GM12864 (cell line): ENCODE results near the gene TESMIN.

Source experiments
- DNase-seq: peaks from one replicate; pipeline ENCODE4 v3.0.0-alpha.2; 2011; ENCODE audit warnings: low read depth
- H3K4me3 ChIP-seq: 2 replicates; pipeline ENCODE4 v1.5.1; 2011; ENCODE audit warnings: mild to moderate bottlenecking, low read depth, low read length, control low read depth
- TF ChIP-seq, protein P1 (sequence below): IDR thresholded peaks from 2 replicates; pipeline ENCODE4 v1.5.1; 2011; ENCODE audit warnings: low read depth, mild to moderate bottlenecking, moderate library complexity, low read length, control low read depth, inconsistent platforms; ENCODE audit errors: missing control alignments

The TESMIN gene

DNA sequence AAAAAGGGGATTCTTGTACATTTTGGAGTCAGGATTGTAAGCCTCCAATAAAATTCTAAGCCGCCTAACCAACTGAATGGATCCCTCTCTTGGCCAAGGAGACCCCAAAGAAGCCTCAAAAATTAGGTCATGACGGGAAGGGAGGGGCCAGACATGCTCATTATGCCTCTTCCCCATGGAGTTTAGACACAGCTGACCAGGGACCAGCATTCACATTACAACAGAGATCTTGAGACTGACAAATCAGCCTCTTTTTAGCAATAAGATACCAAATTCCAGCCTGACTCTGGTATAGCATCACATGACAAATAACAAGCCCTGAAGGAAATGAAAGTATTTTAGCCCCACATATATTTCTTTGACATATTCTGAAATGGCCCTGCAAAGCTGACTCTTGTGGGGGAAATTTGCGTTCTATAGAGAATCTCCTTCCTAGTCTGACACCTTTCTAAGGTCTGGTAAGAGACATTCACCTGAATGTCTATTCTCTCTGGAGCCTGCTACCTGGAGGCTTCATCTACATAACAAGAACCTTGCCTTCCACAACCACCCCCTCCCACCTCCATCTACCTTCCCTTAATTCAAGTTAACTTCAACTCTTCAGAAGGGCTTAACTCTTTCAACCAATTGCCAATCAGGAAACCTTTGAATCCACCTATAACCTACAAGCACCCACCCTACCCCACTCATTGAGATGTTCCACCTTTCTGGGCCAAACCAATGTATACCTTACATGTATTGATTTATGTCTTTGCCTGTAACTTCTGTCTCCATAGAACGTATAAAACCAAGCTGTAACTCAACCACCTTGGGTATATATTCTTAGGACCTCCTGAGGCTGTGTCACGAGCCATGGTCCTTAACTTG, 56.7 kb downstream of the TESMIN start:
- TF ChIP-seq, protein P1, sequence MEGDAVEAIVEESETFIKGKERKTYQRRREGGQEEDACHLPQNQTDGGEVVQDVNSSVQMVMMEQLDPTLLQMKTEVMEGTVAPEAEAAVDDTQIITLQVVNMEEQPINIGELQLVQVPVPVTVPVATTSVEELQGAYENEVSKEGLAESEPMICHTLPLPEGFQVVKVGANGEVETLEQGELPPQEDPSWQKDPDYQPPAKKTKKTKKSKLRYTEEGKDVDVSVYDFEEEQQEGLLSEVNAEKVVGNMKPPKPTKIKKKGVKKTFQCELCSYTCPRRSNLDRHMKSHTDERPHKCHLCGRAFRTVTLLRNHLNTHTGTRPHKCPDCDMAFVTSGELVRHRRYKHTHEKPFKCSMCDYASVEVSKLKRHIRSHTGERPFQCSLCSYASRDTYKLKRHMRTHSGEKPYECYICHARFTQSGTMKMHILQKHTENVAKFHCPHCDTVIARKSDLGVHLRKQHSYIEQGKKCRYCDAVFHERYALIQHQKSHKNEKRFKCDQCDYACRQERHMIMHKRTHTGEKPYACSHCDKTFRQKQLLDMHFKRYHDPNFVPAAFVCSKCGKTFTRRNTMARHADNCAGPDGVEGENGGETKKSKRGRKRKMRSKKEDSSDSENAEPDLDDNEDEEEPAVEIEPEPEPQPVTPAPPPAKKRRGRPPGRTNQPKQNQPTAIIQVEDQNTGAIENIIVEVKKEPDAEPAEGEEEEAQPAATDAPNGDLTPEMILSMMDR: no peak
- H3K4me3 ChIP-seq: no peak overlapping the region
- DNase-seq: no peak

DNA sequence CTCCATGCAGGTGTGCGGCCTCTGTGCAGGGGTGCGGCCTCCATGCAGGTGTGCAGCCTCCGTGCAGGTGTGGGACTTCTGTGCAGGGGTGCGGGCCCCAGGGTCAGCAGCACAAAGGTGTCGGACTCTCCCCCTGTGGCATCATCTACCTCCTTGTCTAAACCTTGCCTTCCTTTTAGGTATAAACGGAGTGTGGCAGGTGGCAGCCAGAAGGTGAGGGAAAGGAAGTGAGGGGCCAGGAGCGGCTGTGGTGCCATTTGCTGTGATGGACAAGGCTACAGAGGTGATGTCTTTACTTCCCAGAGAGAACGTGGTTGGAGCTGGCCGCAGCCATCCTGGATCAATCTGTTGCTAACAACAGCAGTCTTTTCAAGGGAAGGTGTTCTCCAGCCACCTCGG, 57.8 kb downstream of the TESMIN start:
- TF ChIP-seq, protein P1: no peak
- DNase-seq: no peak

DNA sequence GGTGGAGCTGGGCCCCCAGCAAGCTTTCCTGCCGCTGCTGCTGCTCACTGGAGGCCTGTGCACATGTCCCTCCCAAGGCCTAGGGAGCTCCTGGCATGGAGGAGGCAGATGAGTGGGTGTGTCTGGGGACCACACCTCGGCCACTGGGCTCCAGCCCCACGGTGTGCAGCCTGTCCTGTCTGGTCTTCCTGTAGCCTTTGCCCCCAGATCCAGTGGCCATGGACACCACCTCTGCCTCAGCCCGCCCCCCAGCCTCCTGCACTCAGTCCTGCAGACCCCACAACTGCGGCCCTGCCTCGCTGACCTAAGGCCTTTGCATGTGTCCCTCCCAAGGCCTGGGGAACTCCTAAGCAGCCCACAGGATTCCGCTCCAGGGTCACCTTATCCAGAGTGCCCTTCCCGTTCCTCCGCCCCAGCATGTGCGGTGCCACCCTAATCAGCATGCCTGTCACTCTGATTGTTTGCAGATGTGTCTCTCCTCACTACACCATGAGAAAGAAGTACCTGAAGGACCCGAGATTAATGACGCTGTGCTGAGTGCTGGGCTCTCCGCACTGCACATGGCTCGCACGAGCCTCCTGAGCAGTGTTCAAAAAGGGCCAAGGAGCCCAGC, 58.3 kb downstream of the TESMIN start:
- no peak for DNase-seq
- H3K4me3 ChIP-seq: no peak overlapping the region
- TF ChIP-seq, protein P1: no peak

More for the DNA sequence above, 57.8 kb downstream of the TESMIN start:
- H3K4me3 ChIP-seq: no peak overlapping the region

DNA sequence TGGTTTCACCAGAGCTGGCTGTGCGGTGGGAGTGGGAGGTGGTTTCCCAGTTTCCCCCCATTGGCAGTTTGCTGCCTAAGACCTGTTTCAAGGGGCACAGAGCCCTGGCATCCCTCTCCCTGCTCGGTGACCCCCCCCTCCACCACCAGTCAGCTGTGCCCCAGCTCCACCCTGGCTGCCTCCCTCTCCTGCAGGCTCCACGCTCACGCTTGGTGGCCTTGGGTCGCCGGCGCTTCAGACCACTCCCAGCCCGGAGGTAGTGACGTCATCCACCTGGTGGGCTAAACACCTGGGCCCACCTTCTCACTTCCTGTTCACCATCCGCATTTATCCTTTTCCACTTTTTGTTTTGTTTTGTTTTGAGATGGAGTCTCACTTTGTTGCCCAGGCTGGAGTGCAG, 59.2 kb downstream of the TESMIN start:
- no peak overlapping the region for H3K4me3 ChIP-seq
- TF ChIP-seq, protein P1: no peak
- no peak for DNase-seq

DNA sequence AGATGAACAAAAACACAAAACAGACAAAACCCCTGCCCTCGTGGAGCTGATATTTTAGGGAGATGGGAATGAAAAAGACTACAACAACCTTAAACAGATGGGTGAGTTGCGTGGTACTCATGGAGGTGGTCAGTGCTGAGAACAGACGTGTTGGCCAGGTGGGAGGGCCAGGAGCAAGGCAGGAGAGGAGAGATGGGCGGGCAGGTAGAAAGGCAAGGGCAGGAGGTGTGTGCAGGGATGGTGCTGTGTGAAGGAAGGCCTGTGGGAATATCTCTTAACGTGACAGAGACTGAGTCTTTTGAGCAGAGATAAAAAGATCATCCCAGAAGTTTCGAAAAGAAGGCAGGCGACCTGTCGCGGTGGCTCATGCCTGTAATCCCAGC, 59.9 kb downstream of the TESMIN start:
- H3K4me3 ChIP-seq: no peak overlapping the region
- TF ChIP-seq, protein P1: no peak
- DNase-seq: no peak

DNA sequence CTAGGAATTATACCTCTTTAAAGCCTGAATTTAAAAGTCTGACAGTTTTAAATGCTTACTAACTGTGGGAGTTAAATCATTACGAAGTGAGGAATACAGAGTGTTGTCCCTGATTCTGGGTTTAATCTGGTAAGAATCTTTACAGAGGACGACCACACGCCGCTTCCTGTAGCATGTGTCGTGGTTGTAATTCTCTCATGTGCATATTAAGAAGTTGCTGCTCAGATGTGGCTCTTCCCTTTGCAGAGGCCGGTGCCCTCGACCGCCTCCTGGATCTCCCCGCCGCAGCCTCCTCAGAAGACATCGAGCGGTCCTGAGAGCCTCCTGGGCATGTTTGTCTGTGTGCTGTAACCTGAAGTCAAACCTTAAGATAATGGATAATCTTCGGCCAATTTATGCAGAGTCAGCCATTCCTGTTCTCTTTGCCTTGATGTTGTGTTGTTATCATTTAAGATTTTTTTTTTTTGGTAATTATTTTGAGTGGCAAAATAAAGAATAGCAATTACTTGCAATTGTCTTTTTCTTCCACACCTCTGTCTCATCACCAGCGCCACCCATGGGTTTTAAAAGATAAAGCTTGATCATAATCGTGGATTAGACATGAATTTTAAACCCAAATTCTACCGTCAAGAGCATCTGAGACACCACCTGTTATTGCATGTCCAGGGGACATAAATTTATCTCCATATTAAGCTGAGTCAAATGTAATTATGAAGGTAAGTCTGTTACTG, 60.5 kb downstream of the TESMIN start:
- no peak overlapping the region for H3K4me3 ChIP-seq
- no peak for DNase-seq
- TF ChIP-seq, protein P1: no peak
